HG03108 (cell line): ENCODE data around the gene HDGFL1.

Experiments
- ATAC-seq: cut with Tn5 transposase; IDR thresholded peaks from one replicate; pipeline ENCODE4 v1.9.1; 2021; ENCODE audit warnings: moderate library complexity; ENCODE audit not compliant: unreplicated experiment

HDGFL1 gene

GRCh38 chr6:22569281-22570184, at the start of gene HDGFL1:
HDGFL1 (plus strand) TSS chr6:22569566; CDS start chr6:22569576, 10 bp downstream.
- no peak for ATAC-seq

DNA sequence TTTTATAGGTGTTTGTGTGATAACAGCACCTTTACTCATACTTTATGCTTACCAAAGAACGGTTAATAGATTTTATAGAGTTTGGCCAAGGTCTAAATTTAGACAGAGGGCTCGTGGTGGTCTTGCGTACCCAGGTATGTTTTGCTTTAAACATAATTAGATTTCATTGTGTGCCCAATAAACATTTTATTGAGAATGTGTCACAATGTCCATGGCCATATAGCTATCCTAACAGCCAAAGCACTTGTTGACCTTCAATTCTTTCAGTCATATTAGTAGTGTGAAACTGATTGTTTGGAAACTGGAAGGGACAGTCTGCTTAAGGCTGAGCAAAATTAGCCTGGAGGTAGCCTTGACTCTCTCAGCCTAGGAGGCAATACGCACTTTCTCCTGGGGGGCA, 48.3 kb upstream of the HDGFL1 start:
- ATAC-seq: no peak

- ATAC-seq: no peak
Observed at GRCh38 chr6:22526736-22527135, 42.6 kb upstream of the HDGFL1 start.

GRCh38 chr6:22529866-22530265, 39.5 kb upstream of the HDGFL1 start:
- ATAC-seq: no peak

DNA sequence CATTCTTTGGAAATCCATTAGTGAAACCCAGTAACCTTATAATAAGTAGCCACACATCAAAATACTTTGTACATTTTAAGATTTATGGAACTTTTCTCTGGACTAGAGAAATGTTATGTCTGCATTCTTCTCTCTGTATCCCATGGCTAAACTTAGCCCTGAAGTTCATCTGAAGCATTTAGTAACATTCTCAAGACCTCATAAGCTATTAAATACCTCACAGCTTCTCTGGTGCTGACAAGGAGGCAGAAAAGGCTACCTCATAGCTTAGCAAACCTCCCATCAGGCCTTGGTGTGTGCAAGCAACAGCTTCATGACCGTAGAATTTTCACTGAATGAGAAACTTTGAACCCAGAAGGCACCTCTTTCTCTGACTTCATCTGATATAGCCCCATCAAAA, 38.9 kb upstream of the HDGFL1 start:
- ATAC-seq: no peak

- ATAC-seq: no peak
Observed at GRCh38 chr6:22536122-22536521, 33.2 kb upstream of the HDGFL1 start.

GRCh38 chr6:22544476-22544875, 24.9 kb upstream of the HDGFL1 start:
- ATAC-seq: no peak

DNA sequence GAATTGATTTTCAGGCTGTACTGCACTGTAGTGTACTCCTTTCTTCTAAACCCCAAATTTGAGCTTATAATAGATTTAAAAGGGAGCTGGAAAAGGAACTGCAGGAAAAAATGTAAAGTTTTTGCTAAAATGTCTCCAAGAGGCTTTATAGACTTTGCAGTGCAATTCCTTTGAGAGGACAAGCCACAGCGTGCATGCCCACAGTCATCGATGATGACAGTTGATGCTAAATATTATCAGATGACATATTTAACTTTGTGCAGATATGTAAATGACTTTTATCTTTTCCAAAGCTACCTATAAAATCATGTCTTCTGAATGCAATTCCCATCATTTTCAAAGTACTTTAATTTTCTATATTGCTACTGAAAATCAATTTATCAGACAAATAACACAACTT, 24.3 kb upstream of the HDGFL1 start:
- ATAC-seq: no peak

DNA sequence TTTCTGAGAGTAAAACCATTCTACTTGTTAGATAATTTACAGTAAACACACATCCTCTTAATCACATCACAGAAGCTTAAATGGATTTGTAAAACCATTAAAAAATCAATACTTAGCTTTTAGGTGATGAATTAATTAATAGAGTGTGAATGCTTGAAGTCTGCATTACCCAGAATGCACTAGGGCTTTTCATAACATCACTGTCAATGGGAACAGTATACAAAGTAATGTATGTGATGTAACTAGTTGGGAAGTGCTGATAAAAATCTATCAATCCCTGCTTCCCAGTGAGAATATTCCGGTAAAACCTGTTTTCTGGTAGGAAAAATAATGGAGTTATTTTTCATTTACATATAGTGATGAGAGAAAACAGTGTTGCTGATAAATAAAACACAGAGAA, 23.1 kb upstream of the HDGFL1 start:
- no peak for ATAC-seq

DNA sequence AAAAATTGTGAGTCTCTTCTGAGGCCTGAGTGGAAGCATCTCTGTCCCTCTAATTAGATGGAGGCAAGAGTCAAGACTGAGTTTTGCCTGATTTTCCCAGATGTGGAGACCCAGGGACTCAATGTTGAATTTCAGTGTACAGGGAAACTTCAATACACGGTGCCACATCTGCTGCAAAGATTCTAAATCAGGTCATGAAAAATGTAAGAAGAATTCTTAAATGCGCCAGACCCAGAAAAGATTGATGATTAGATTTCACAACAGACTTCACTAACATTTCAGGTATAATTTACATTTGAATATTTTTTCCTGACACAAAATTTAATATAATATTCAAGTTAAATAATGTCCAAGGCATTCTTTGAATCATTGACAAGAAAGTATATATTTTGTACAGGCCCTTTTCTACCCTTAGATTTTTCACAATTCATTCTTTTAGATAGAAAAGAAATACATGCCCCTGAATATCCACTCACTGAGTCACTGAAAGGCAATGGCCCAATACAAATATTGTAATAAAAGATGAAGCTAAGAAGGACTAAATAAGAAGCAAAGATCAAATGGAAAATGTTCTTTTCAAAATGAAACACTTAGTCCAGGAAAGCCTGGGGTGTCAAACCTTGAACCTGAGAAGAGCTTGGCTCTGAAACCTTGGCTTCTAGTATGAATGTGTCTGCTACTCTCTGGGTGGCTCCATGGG, 18.2 kb upstream of the HDGFL1 start:
- no peak for ATAC-seq

GRCh38 chr6:22556266-22556665, 13.1 kb upstream of the HDGFL1 start:
- ATAC-seq: no peak

GRCh38 chr6:22557007-22557406, 12.4 kb upstream of the HDGFL1 start:
- no peak for ATAC-seq

DNA sequence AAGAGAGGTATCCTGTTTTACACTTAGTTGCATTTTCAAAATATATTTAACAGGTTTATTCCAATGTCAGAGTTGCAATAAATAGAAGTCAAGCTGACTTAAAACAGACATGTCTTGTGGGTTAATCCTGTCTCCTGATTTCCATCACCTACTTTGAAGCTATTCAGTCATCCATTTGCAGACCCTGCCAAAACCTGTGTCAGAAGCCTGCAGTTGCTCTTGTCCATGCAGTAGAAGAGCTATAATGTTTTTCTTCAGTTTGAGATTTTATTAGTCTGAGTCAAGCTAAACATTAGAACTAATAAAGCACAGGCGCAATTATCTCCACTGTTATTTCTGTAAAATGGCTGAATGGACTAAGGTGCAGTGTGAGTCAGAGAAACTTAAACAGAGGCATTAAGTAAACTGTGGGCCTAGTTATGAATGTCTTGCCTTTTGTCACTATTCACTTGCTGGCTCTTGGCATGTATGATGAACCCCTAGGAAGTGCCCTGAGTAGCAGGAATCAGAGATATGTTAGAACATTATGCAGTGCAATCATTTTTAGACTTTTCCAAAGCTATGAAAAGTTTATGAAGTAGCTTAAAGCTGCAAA, 11.0 kb upstream of the HDGFL1 start:
- no peak for ATAC-seq

DNA sequence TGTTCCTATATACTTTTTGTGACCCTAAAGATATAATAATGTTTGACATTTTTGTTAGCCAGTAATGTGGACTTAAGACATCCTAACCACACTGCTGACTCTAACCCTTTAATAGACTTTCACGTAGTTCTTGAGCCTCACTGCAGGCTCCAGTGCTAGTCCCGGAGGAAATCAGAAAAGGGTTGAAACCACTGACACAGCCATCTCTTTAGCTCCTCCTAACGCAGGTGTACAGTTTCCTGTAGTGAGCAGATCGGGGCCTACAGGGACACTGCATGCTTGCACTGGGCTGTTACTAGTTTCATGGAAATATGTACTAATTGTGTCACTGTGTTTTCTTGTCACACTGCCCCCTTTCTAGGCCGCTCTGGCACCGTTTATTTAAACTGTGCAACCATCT, 512 bp upstream of the HDGFL1 start:
- no peak for ATAC-seq

- ATAC-seq: no peak
Observed at GRCh38 chr6:22570185-22570551, 802 bp downstream of the HDGFL1 start.

DNA sequence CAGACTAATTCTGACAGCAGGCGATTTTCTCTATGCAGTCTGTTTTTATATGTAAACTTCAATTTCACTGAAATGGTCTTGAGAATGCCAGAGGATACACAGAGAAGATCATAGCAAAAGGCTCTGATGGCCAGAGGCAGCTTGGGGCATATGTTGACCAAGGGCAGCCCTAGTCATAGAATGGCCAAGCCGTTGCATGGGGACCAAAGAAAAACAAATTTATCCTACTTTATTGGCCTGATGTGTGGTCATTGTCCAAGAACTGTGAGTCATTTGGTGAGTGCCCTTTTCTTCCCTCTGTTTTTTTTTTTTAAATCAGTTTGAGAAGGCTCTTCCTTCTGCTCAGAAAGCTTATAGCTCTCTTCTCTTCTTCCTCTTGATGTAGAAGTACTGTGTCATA, 5.8 kb downstream of the HDGFL1 start:
- no peak for ATAC-seq

DNA sequence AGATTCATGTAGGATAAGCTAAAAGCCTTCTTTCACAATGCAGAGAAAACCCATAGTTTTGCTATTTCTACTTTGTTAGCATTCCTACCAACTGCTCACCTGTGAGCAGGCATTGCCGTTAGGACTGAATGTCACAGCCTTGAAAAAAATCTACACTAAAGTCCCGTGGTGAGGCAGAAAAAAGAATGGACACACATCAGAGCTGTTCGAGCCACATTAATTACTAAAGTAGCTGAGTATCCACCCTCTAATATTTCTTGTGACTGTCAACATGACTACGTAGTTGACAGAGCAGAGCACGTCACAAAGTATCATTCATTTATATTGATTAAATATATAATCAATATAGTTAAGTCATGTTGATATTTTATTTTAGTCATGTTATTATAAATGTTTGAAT, 10.1 kb downstream of the HDGFL1 start:
- no peak for ATAC-seq

DNA sequence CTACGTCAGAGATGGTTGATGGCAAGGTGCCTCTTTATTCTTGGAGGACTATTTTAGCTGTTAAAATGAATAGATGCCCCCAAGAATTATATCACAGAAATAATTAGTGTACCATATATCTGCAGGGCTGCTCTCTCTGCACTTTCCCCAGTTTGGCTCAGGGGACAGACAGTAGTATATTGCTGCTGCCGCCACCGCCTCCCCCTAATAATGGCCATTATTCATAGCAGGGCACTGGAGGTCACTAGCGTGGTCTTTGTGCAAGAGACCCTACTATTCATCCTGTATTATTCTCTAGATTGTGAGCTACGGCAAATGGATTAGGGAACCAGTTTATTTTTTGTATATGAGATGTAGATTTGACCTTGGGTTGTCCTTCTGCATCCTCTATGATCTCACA, 11.0 kb downstream of the HDGFL1 start:
- ATAC-seq: no peak

DNA sequence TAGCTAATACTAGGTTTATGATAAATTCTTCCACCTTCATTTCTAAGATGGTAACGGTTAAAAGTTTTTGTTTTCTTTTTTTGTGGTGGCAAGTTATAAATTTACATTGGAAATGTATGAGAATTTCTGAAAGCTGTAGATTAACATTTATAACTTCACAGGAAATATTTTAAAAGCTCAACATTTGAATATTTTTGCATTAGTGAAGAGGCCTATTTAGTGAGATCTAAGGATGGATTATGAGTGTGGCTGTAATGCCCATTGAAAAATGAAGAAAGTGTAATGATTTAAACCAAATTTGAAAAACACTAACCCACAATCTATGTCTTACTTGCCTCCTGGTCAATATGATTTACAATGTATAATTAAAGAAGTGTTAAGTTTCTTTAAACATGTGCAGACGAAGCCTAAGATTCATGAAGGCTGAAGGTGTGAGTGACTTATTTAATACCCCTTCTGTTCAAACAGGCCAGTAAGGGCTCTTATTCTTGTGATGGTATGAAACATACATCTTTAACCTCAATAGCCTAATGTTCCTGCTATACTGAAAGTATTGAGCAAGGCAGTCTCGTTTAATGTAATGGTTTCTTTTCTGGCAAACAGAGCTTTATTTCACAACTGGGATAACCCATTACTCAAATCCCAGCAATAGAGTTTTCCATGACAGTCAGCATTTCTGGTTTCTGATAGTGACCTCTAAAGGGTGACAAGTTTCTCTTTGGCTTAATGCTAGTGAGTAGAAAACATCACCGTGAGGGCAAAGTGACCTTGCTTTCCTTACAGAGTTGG, 13.2 kb downstream of the HDGFL1 start:
- ATAC-seq: no peak

DNA sequence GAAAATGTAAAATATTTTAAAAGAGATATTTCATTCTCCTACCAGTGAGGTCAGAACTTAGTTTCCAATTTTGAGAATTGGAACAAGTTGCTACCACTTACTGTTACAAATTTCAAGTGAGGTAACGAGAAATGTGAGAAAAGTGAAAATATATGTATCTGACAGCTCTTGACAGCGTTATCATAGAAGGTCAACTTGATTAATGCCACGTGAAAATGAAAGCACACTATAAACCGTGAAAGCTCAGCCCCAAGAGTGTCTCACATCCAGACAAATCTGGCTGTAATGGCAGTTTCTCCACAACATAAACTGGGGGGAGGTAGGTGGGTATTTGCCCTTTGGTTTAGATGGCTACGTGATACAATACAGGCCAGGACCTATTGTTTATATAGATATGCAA, 13.9 kb downstream of the HDGFL1 start:
- no peak for ATAC-seq

DNA sequence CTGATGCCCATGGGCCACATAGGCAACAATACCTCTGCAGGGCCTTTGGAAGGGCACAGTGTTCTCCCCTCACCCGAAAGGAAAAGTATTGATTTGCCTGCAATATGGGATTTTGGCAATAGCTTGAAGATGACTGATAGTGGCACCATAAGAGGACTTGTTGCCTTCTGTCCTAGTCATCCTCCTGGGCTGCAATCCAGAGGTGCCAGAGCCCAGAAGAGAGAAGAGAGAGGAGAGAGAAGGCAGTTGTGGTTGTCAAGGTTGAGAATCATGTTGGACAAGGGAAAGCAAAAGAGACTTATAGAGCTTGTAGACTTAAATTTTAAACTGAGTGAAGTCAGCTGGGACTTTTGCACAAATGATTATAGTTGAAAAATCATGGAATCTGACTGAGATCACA, 14.6 kb downstream of the HDGFL1 start:
- ATAC-seq: no peak
